ENCODE results near the gene HSPA2. TPM values are rescaled to one million over a fixed set of nuclear protein-coding genes. Genes with fewer than 3 reads are reported as not detected.
"Not testable (repeated sequence)": the region's sequence is repeated elsewhere in the genome, so short reads cannot be mapped to it uniquely, and the experiment has no call there.

The HSPA2 gene
- total and polyA plus RNA-seq, 2 experiments from 2014 or later = 0.93 to 2.9 TPM

DNA sequence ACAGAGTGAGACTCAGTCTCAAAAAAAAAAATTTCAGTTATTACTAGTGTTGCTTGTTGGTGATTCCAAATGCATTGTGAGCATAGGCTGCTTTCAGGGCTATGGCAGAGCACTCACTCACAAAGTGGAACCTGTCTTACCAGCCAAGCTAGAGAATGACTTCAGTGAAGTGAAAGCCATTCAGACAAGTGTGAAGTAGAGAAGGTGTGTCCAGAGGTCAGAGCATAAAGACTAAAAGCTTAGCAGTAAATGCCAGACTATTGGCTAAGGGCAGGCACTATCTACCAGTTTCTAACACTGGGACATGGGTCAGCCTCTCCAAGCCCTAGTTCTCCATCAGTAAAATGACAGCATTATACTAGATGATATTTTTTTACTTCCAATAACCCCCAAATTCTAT is 21.9 kb downstream of the HSPA2 start:
- Histone ChIP-seq H3K4me1 (ENCODE audit: insufficient read depth) (no peaks in the 10 kb centered on the region), H3K79me2 (no peaks in the 10 kb centered on the region), H3K9me2 (replicated peaks; ENCODE audit: insufficient read depth) (no peaks in the 10 kb centered on the region), H3K4me2 (no peak overlapping the region), H3K27ac (no peak overlapping the region), H3K9me3 (ENCODE audit: low read depth) (no peaks in the 10 kb centered on the region), H4K20me1 (ENCODE audit: insufficient read depth, poor library complexity, severe bottlenecking) (no peaks in the 10 kb centered on the region), H3K36me3 (replicated peaks; ENCODE audit: insufficient read depth, low read depth) (no peaks in the 10 kb centered on the region), H2AFZ (no peak overlapping the region), H3K27me3 (no peaks in the 10 kb centered on the region), H3K4me3 (no peak overlapping the region)
- peak; percentile 34 for DNase-seq (ENCODE audit: low spot score)
- no peak for TF ChIP-seq EZH2phosphoT487 (IDR thresholded peaks at IDR 0.05; ENCODE audit: low read depth, severe bottlenecking, unreplicated experiment)
- no peak for TF ChIP-seq EZH2 (IDR thresholded peaks at IDR 0.05; ENCODE audit: borderline replicate concordance)
- TF ChIP-seq CTCF (IDR thresholded peaks at IDR 0.05; ENCODE audit: poor library complexity) = no peak

GRCh38 chr14:64563696-64564095 is 23.2 kb downstream of the HSPA2 start:
- no peaks in the 10 kb centered on the region for H3K27me3 ChIP-seq
- DNase-seq (ENCODE audit: low spot score) = no peak
- H3K4me1 ChIP-seq (ENCODE audit: insufficient read depth) = peaks cover 4% of the 10 kb centered on the region
- 81% methylated on average over 6 of the region's 6 CpGs for WGBS (ENCODE audit: low lambda C conversion rate, missing lambda C conversion rate)
- H3K4me2 ChIP-seq = no peak overlapping the region
- no peak overlapping the region for H3K27ac ChIP-seq
- no peaks in the 10 kb centered on the region for H4K20me1 ChIP-seq (ENCODE audit: insufficient read depth, poor library complexity, severe bottlenecking)
- no peaks in the 10 kb centered on the region for H3K9me2 ChIP-seq (replicated peaks; ENCODE audit: insufficient read depth)
- no peak overlapping the region for H3K4me3 ChIP-seq
- H3K9me3 ChIP-seq (ENCODE audit: low read depth) = no peaks in the 10 kb centered on the region
- TF ChIP-seq CTCF (IDR thresholded peaks at IDR 0.05; ENCODE audit: poor library complexity) (no peak), EZH2phosphoT487 (IDR thresholded peaks at IDR 0.05; ENCODE audit: low read depth, severe bottlenecking, unreplicated experiment) (no peak), EZH2 (IDR thresholded peaks at IDR 0.05; ENCODE audit: borderline replicate concordance) (no peak)
- H3K79me2 ChIP-seq = no peaks in the 10 kb centered on the region
- H3K36me3 ChIP-seq (replicated peaks; ENCODE audit: insufficient read depth, low read depth) = no peaks in the 10 kb centered on the region
- no peak overlapping the region for H2AFZ ChIP-seq

DNA sequence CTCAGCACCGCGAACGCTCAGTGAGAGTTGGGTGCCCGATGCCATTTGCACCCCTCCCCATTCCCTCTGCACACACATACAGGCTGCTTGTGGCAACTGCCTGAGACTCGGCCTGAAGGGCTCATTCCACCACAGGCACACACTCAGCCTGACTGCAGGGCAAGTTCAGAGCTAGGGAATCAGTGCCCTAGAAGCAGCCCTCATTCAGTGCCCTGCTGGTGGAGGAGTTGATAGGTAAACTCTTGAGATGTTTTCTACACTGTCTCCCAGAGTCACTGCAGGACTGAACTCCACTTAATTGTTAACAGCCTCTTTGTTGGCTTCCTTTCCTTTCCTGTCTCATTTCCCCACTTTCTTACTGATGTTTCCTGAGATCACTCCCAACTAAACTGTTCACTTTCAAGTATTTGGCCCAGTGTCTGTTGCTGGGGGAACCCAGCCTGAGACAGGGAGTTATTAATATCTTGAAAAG is 26.1 kb downstream of the HSPA2 start:
- no peak for TF ChIP-seq EZH2phosphoT487 (IDR thresholded peaks at IDR 0.05; ENCODE audit: low read depth, severe bottlenecking, unreplicated experiment)
- no peak for TF ChIP-seq EZH2 (IDR thresholded peaks at IDR 0.05; ENCODE audit: borderline replicate concordance)
- TF ChIP-seq CTCF (IDR thresholded peaks at IDR 0.05; ENCODE audit: poor library complexity) = no peak
- no peaks in the 10 kb centered on the region for H3K36me3 ChIP-seq (replicated peaks; ENCODE audit: insufficient read depth, low read depth)
- DNase-seq (ENCODE audit: low spot score) = no peak
- peak overlapping the region; percentile 37 for H3K27ac ChIP-seq
- H3K4me2 ChIP-seq = no peak overlapping the region
- H3K79me2 ChIP-seq = no peaks in the 10 kb centered on the region
- no peaks in the 10 kb centered on the region for H3K27me3 ChIP-seq
- no peak overlapping the region for H3K4me3 ChIP-seq
- H3K9me2 ChIP-seq (replicated peaks; ENCODE audit: insufficient read depth) = no peaks in the 10 kb centered on the region
- peak overlapping the region; percentile 28 for H2AFZ ChIP-seq
- H3K9me3 ChIP-seq (ENCODE audit: low read depth) = no peaks in the 10 kb centered on the region
- WGBS (ENCODE audit: low lambda C conversion rate, missing lambda C conversion rate) = 86% methylated on average over 5 of the region's 5 CpGs
- H4K20me1 ChIP-seq (ENCODE audit: insufficient read depth, poor library complexity, severe bottlenecking) = no peaks in the 10 kb centered on the region
- H3K4me1 ChIP-seq (ENCODE audit: insufficient read depth) = peaks cover 14% of the 10 kb centered on the region

GRCh38 chr14:64569138-64569631 is 28.6 kb downstream of the HSPA2 start:
- peak overlapping the region; percentile 25 for H3K4me2 ChIP-seq
- no peak overlapping the region for H3K4me3 ChIP-seq
- H4K20me1 ChIP-seq (ENCODE audit: insufficient read depth, poor library complexity, severe bottlenecking) = no peaks in the 10 kb centered on the region
- peak overlapping the region; percentile 16 for H3K27ac ChIP-seq
- TF ChIP-seq EZH2phosphoT487 (IDR thresholded peaks at IDR 0.05; ENCODE audit: low read depth, severe bottlenecking, unreplicated experiment) = no peak
- TF ChIP-seq EZH2 (IDR thresholded peaks at IDR 0.05; ENCODE audit: borderline replicate concordance) = no peak
- TF ChIP-seq CTCF (IDR thresholded peaks at IDR 0.05; ENCODE audit: poor library complexity) = no peak
- H3K79me2 ChIP-seq = no peaks in the 10 kb centered on the region
- H3K9me2 ChIP-seq (replicated peaks; ENCODE audit: insufficient read depth) = no peaks in the 10 kb centered on the region
- H3K27me3 ChIP-seq = no peaks in the 10 kb centered on the region
- no peaks in the 10 kb centered on the region for H3K9me3 ChIP-seq (ENCODE audit: low read depth)
- no peaks in the 10 kb centered on the region for H3K36me3 ChIP-seq (replicated peaks; ENCODE audit: insufficient read depth, low read depth)
- WGBS (ENCODE audit: low lambda C conversion rate, missing lambda C conversion rate) = 50% methylated on average over 3 of the region's 3 CpGs
- peak; percentile 55 for DNase-seq (ENCODE audit: low spot score)
- H3K4me1 ChIP-seq (ENCODE audit: insufficient read depth) = peaks cover 14% of the 10 kb centered on the region
- H2AFZ ChIP-seq = no peak overlapping the region

- peaks cover 14% of the 10 kb centered on the region for H3K4me1 ChIP-seq (ENCODE audit: insufficient read depth)
- H4K20me1 ChIP-seq (ENCODE audit: insufficient read depth, poor library complexity, severe bottlenecking); H3K27me3 ChIP-seq; H3K79me2 ChIP-seq; H2AFZ ChIP-seq; H3K9me2 ChIP-seq (replicated peaks; ENCODE audit: insufficient read depth); DNase-seq (ENCODE audit: low spot score); H3K36me3 ChIP-seq (replicated peaks; ENCODE audit: insufficient read depth, low read depth); H3K9me3 ChIP-seq (ENCODE audit: low read depth); H3K4me3 ChIP-seq: not testable (repeated sequence)
- 93% methylated on average over 7 of the region's 7 CpGs for WGBS (ENCODE audit: low lambda C conversion rate, missing lambda C conversion rate)
- H3K4me2 ChIP-seq = peak overlapping the region; percentile 25
- peak overlapping the region; percentile 16 for H3K27ac ChIP-seq
Measured at GRCh38 chr14:64569646-64570045, 29.1 kb downstream of the HSPA2 start.
